Stimulated activated CD8-positive, alpha-beta memory T cell treated with anti-CD3 and anti-CD28 coated beads, Interleukin-15, amount 100 ng/mL, for 48 hours (primary cell): ENCODE data around the gene PAX6.

Source experiments
- DNase-seq, 2 donors: peaks; one replicate each; pipeline ENCODE4 v3.0.0-alpha.2; 2020; ENCODE audit warnings: low read depth in 2 of 2

The PAX6 gene

GRCh38 chr11:31822175-31822926 is 11.2 kb upstream of the PAX6 start:
- DNase-seq = no peak

- no peak for DNase-seq
These were observed 10.6 kb upstream of the PAX6 start for GRCh38 chr11:31821766-31822165.

- no peak for DNase-seq
These were observed 10.2 kb upstream of the PAX6 start for GRCh38 chr11:31821235-31821764.

- no peak for DNase-seq
These were observed 9.3 kb upstream of the PAX6 start for GRCh38 chr11:31820438-31820818.

- DNase-seq = no peak
These were observed 8.7 kb upstream of the PAX6 start for GRCh38 chr11:31819621-31820437.

GRCh38 chr11:31818874-31819331 is 7.8 kb upstream of the PAX6 start:
- no peak for DNase-seq

- no peak for DNase-seq
These were observed 7.3 kb upstream of the PAX6 start for GRCh38 chr11:31818425-31818755.

DNA sequence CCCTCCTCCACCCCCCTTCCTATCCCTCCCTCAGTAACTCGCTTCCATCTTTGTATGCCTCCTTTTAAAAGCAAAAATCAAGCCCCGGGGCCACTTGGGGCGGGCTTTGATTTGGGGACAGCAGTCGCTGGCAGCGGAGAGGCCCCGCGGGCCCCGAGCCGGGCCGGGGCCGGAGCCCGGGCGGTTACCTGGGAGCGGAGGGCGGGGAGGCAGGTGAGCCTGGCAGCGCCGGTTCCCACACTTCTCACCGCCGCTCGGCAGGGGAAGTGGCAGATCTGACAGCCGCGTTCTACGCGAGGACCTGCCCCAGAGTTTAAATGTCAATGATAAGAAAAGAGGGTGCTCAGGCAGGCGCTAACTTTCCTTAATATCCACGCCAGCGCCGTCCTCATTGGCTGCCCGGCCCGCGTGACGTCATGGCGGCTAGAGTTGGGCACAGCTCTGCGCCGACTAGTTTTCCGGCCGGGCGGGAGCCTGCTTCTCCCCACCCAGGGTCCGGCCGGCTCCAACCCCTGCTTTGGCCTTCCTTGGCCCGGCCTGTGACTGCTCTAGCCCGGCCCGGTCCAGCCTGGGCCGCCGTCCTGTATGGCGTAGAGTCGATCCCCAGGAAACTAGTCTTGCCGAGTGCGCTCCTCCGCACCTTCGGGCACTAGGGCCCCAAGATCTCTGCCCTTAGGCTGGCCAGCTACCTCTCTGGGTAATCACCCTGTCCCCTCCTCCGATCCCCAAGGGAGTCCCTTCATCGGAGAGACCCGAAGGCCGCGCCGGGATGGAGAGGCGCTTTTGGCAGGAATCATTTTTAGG is 6.7 kb upstream of the PAX6 start:
- DNase-seq = no peak

GRCh38 chr11:31817054-31817620 is 6.0 kb upstream of the PAX6 start:
- no peak for DNase-seq

DNA sequence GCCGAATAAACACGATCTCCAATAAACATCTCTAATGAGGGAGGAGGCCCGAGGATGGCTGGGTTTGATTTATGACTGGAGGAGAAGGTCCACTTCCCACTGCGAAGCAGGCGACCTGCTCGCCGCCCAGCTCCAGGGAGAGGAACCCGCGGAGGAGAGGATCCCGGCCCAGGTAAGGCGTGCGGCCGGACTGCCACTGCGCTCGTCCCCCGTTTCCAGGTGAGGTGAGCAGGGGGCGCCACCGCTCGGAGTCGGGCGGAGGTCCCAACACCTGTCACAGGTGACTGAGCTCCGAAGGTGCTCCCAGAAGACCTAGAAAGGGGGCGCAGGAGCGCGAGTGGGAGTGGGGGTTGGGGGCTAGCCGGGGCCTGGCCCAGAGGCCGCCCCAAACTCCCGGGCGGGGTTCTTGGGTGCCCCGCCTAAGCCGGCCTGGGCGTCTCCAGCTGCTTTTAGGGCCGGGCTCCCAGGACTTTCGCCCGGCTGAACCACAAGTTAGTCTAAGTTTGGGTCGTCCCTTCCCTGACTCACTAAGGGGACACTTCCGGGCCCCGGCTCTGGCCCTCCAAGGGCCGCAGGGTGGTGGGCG is 5.4 kb upstream of the PAX6 start:
- no peak for DNase-seq

- no peak for DNase-seq
These were observed 4.8 kb upstream of the PAX6 start for GRCh38 chr11:31815711-31816467.

- DNase-seq = no peak
These were observed 3.2 kb upstream of the PAX6 start for GRCh38 chr11:31814176-31814868.

DNA sequence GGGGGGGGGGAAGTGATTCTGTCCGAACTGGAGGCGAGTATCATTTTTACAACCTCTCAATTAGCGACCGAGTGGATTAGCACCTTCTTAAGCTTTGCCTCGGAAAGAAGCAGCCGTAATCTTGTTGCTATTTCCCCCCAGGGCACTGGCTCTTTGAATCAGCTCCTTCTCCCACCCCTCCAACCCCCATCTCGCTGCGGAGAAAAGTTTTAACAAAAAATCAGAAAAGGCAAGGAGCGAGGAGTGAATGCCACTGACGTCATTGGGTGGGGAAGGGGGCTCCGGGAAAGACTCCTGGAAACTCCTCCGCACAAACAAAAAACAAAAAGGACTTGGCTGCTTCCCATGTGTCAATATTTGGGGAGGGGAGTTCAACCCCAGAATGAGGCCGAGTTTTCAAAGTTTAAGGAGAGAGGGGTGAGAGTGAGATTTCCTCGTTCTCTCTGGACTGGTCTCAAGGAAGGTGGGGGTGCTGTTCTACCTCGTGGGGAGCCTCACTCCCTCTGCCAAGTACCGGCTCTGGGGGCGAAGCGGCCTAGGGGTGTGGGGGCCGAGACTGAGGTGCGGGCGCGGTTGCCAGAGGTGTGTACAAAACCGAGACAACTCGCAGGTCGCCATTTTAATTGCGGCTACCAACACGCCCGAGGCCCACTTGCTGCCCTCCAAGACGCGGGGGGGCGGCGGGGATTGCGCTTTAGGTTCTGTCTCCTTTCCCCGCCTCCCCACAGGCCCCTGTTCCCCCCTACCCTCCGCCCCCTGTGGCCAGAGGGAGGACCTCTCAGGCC is 2.5 kb upstream of the PAX6 start:
- no peak for DNase-seq

DNA sequence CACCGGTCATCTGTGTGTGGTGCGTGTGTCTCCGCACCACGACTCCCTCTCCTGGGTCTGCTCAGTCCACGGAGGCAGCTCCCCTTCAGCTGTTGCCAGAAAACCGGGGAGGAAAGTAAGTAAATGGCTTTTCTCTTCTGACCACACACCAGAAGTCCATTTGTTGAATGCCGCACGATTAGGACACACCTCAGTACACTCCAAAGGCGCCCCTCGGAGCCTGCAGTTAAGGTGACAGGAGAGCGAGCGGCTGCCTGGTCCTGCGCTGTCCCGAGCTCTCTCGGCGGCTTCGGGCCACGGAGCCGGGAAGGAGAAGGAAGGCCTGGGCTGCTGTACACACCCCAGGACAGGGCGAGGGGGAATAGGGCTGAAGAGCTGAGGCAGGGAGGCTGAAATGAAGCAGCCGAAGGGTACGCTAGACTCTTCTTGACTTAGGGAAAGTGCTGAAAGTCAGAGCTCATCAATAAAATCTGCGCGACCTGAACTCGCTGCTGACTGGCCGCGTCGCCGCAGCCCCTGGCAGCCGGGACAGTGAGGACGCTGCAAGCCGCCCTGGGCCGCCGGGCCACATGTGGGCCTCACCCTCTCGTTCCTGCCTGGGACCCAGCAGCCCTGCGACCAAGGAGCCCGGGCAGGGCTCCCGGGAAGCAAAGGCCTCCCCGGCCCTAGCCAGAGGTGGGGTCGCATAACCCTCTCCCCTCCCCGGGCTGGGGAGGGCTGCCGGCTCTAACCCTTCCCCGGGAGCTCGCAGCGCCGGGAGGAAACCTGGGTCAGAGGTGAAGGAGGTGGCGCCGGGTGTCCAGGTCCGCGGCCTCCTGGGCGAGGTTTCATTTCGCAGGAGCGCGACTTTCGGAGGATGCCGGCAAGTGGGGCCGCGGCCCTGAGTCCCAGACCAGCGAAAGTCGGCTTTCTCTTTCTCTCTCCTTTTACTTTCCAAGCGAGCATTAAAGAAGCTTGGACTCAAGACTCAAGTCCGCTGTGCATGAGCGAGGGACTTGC is 1.6 kb upstream of the PAX6 start:
- no peak for DNase-seq

DNA sequence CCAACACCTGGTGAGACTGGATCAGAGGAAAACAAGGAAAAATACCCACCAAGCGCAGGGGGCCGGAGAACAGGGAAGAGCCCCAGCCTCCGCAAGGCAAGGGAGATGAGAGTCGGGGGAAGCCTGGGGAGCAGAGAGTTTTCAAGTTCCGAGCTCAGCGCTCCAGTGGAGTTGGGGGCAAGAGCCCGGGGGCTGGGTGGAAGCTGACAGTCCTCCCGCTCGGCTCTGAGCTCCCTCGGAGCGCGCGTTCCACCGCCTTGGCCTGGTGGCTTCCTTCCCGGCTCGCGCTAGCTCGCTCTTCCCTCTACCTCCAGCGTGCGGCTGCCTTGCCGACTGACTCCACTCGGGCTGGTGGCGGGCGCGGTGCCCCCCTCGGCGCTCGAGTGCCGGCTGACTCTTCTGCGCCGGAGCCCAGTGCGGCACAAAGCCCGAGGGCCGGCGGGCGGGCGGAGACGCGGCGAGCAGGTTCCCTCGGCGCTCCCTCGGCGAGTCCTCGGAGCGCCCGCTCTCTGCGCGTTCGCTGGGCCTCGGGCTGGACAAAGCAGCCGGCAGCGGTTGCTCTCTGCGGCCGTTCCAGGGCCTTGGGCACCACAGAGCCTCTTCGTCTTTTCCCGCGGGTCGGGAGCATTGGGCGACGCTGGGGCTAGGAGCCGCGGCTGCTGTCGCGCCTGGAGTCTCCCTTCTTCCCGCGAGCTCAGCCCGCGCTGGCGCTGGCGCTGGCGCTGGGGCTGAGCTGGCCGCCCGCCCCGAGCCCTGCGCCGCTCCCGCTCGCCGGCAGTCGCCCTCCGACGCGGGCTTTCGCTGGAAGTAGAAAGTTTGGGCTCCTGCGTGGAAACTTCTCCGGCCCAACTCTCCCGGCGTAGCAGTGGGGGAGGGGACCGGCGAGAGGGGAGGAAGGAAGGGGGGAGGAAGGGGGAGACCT is 1.0 kb downstream of the PAX6 start:
- DNase-seq = no peak

GRCh38 chr11:31809541-31809856 is 1.6 kb downstream of the PAX6 start:
- DNase-seq = no peak
